Esophagus squamous epithelium (tissue), 4 donors: ENCODE results near the gene DLG2.

Source experiments
- CTCF ChIP-seq, 6 experiments: fragments of 450-650 bp in 4 of 6; fragments of 200-600 bp in 2 of 6; sonication (generic) in 2 of 6; IDR thresholded peaks; one replicate each; pipeline ENCODE4 v1.5.1; 2016 to 2019; ENCODE audit warnings: antibody characterized with exemption in 6 of 6, mild to moderate bottlenecking in 4 of 6, moderate library complexity in 4 of 6
- POLR2A ChIP-seq, 4 donors: fragments of 450-650 bp; IDR thresholded peaks; one replicate each; pipeline ENCODE4 v1.6.1; 2017; ENCODE audit warnings: antibody characterized with exemption in 4 of 4, mild to moderate bottlenecking in 4 of 4, moderate library complexity in 3 of 4

- TF ChIP-seq CTCF (IDR thresholded peaks at IDR 0.05) (no peak), POLR2A (IDR thresholded peaks at IDR 0.05) (no peak)
Measured at GRCh38 chr11:85627332-85627997, at the start of gene DLG2.
